Endodermal cell (in vitro differentiated cells): Measurements from ENCODE around the gene NLGN3. TPM values are rescaled to one million over a fixed set of nuclear protein-coding genes. Genes with fewer than 3 reads are reported as not detected.

Source experiments
- DNase-seq: peaks from one replicate; pipeline ENCODE4 v3.0.0-alpha.2; 2017
- H3K27ac ChIP-seq: 2 replicates; pipeline ENCODE4 v1.5.1; 2013; ENCODE audit warnings: mild to moderate bottlenecking, low read depth, low read length, moderate library complexity
- H3K27me3 ChIP-seq: 2 replicates; pipeline ENCODE4 v1.6.1; 2013; ENCODE audit warnings: mild to moderate bottlenecking, low read length, moderate library complexity; ENCODE audit not compliant: insufficient read depth, control insufficient read depth, poor library complexity, severe bottlenecking
- H3K36me3 ChIP-seq: 2 replicates; pipeline ENCODE4 v1.7.0; 2013; ENCODE audit warnings: mild to moderate bottlenecking, low read length, moderate library complexity; ENCODE audit not compliant: control insufficient read depth, insufficient read depth
- H3K4me1 ChIP-seq: one replicate; pipeline ENCODE4 v1.7.0; 2013; ENCODE audit warnings: low read length; ENCODE audit not compliant: control insufficient read depth, insufficient read depth
- H3K4me3 ChIP-seq: 2 replicates; pipeline ENCODE4 v1.5.1; 2013; ENCODE audit warnings: mild to moderate bottlenecking, low read length, moderate library complexity
- H3K9ac ChIP-seq: 2 replicates; pipeline ENCODE4 v1.6.1; 2013; ENCODE audit warnings: mild to moderate bottlenecking, low read length, moderate library complexity; ENCODE audit not compliant: poor library complexity, severe bottlenecking; ENCODE audit errors: extremely low read depth
- H3K9me3 ChIP-seq: 2 replicates; pipeline ENCODE4 v1.6.1; 2013; ENCODE audit warnings: mild to moderate bottlenecking, low read length, moderate library complexity; ENCODE audit not compliant: control insufficient read depth
- H3K27ac Mint-ChIP-seq: 2 replicates; pipeline ENCODE4 v1.8.0; 2020; ENCODE audit warnings: mixed read lengths
- H3K27me3 Mint-ChIP-seq: 2 replicates; pipeline ENCODE4 v1.8.0; 2021; ENCODE audit warnings: mild to moderate bottlenecking, mixed read lengths; ENCODE audit not compliant: insufficient read depth
- H3K36me3 Mint-ChIP-seq: 2 replicates; pipeline ENCODE4 v1.8.0; 2020; ENCODE audit warnings: low read depth, mixed read lengths
- H3K4me1 Mint-ChIP-seq: 2 replicates; pipeline ENCODE4 v1.8.0; 2020; ENCODE audit warnings: mixed read lengths
- H3K4me3 Mint-ChIP-seq: 2 replicates; pipeline ENCODE4 v1.8.0; 2020; ENCODE audit warnings: mild to moderate bottlenecking, moderate library complexity, mixed read lengths
- H3K9me3 Mint-ChIP-seq: 2 replicates; pipeline ENCODE4 v1.8.0; 2020; ENCODE audit warnings: mild to moderate bottlenecking, mixed read lengths
- CTCF ChIP-seq: fragments of 200-600 bp; sonication (generic); conservative IDR thresholded peaks from 2 replicates; pipeline ENCODE4 v1.5.0; 2021; ENCODE audit warnings: antibody characterized with exemption, mild to moderate bottlenecking
- WGBS, 2 experiments: methylation state at CpG; one replicate each; pipeline versions ENCODE4 v1.1.5 to v1.1.7; 2013; ENCODE audit warnings: missing lambda C conversion rate in 2 of 2, mixed read lengths in 1 of 2; ENCODE audit not compliant: insufficient coverage in 1 of 2, insufficient read length in 1 of 2; 5-methylcytosine and 5-hydroxymethylcytosine counted together
- total RNA-seq, 2 donors: library from RNA; stranded (reverse); fragmentation: NEBNext Ultra II Directional in 1 of 2; extraction: Animal tissue kit (Norgen Biotek cat#: 25700) in 1 of 2; gene quantifications; 2 replicates in 1 of 2; 3 replicates in 1 of 2; pipeline ENCODE4 v1.2.1, GENCODE V29; 2021

NLGN3 gene
- total RNA-seq, 2 donors from 2014 or later: 1.3 to 3.0 TPM

- Mint-ChIP-seq H3K27ac (no peak overlapping the region), H3K4me1 (peaks cover 23% of the 10 kb centered on the region), H3K27me3 (no peaks in the 10 kb centered on the region), H3K4me3 (no peak overlapping the region), H3K36me3 (no peaks in the 10 kb centered on the region), H3K9me3 (peaks cover 61% of the 10 kb centered on the region)
- Histone ChIP-seq H3K4me3 (no peak overlapping the region), H3K9ac (no peak overlapping the region), H3K4me1 (no peaks in the 10 kb centered on the region), H3K27me3 (no peaks in the 10 kb centered on the region), H3K9me3 (no peaks in the 10 kb centered on the region), H3K27ac (no peak overlapping the region), H3K36me3 (no peaks in the 10 kb centered on the region)
- no peak for TF ChIP-seq CTCF
- no peak for DNase-seq
- 75 to 100% methylated on average over 1 of the region's 1 CpG for WGBS, 2 experiments
Measured at GRCh38 chrX:71214152-71214551, 69.5 kb downstream of the NLGN3 start.

GRCh38 chrX:71214604-71215337 lies 70.1 kb downstream of the NLGN3 start:
- Histone ChIP-seq H3K4me1 (no peaks in the 10 kb centered on the region), H3K4me3 (no peak overlapping the region), H3K36me3 (no peaks in the 10 kb centered on the region), H3K9ac (no peak overlapping the region), H3K27ac (no peak overlapping the region), H3K9me3 (no peaks in the 10 kb centered on the region), H3K27me3 (no peaks in the 10 kb centered on the region)
- no peak for TF ChIP-seq CTCF
- no peak overlapping the region for H3K27ac Mint-ChIP-seq
- H3K9me3 Mint-ChIP-seq: peaks cover 56% of the 10 kb centered on the region
- no peak overlapping the region for H3K4me3 Mint-ChIP-seq
- no peaks in the 10 kb centered on the region for H3K27me3 Mint-ChIP-seq
- 97 to 100% methylated on average over 1 to 5 of the region's 5 CpGs for WGBS, 2 experiments
- H3K36me3 Mint-ChIP-seq: no peaks in the 10 kb centered on the region
- peaks cover 23% of the 10 kb centered on the region for H3K4me1 Mint-ChIP-seq
- DNase-seq: no peak

- Histone ChIP-seq H3K36me3 (no peaks in the 10 kb centered on the region), H3K27ac (no peak overlapping the region), H3K27me3 (no peaks in the 10 kb centered on the region), H3K4me1 (no peaks in the 10 kb centered on the region), H3K9me3 (no peaks in the 10 kb centered on the region), H3K4me3 (no peak overlapping the region), H3K9ac (no peak overlapping the region)
- 92 to 96% methylated on average over 5 to 10 of the region's 10 CpGs for WGBS, 2 experiments
- no peak for TF ChIP-seq CTCF
- no peak for DNase-seq
- Mint-ChIP-seq H3K9me3 (peaks cover 55% of the 10 kb centered on the region), H3K27me3 (no peaks in the 10 kb centered on the region), H3K36me3 (no peaks in the 10 kb centered on the region), H3K27ac (no peak overlapping the region), H3K4me3 (no peak overlapping the region), H3K4me1 (peaks cover 23% of the 10 kb centered on the region)
Measured at GRCh38 chrX:71215338-71215912, 70.8 kb downstream of the NLGN3 start.
